ENCODE measurements around the gene TRMT1. TPM values are rescaled to one million over a fixed set of nuclear protein-coding genes. Genes with fewer than 3 reads are reported as not detected.

TRMT1 gene
- total and polyA plus RNA-seq, 5 donors from 2014 or later, result 16.0 to 57.6 (median 21.2) TPM

DNA sequence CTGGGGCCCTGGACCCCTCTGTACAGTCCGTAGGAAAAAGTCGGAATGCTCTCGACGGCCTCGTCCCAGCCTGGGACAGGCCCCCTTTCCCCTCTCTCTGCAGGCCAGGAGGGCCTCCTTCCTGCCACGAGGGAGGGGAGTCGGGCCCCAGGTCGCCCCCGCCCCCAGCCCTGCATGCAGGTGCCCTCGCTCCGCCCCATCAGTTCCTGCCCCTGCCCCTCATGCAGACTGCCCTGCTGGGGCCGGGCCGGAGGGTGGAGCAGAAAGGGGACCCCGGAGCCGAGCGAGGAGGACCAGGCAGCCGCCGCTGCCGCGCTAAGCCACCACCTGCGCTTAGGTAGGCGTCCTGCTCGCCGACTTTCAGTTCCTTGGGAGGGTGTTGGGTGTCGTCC, 21.2 kb downstream of the TRMT1 start:
- Histone ChIP-seq H3K4me1 (ENCODE audit: control insufficient read depth, insufficient read depth, low read length, poor library complexity, severe bottlenecking) (peaks cover 66% of the 10 kb centered on the region), H3K9me3 (ENCODE audit: control insufficient read depth in 2 of 2, low read length in 2 of 2) (no peaks in the 10 kb centered on the region), H3K36me3 (ENCODE audit: control insufficient read depth, insufficient read depth, low read length) (no peaks in the 10 kb centered on the region), H3K4me3 (ENCODE audit: low read depth, low read length) (no peak overlapping the region), H3K27ac (ENCODE audit: insufficient read depth, low read length, poor library complexity, severe bottlenecking) (peak overlapping the region; percentile 23), H3K27me3 (ENCODE audit: control insufficient read depth, insufficient read depth, low read length) (no peaks in the 10 kb centered on the region)
- peak; percentile 21 to 59 (median 34) for DNase-seq
- peaks cover 5 to 46% (median 29%) of the 10 kb centered on the region in 4 donors for H3K4me1 Mint-ChIP-seq
- ATAC-seq (ENCODE audit: low read depth in 2 of 2), result no peak
- no peak overlapping the region for H3K27ac Mint-ChIP-seq
- H3K9me3 Mint-ChIP-seq, result peaks cover 0 to 2% (median 0%) of the 10 kb centered on the region in 7 donors
- peak overlapping the region in 3 of 4 donors; percentile 66 to 92 (median 89) for H3K4me3 Mint-ChIP-seq
- peaks cover 5% of the 10 kb centered on the region for H3K36me3 Mint-ChIP-seq
- peaks cover 24% of the 10 kb centered on the region for H3K27me3 Mint-ChIP-seq

DNA sequence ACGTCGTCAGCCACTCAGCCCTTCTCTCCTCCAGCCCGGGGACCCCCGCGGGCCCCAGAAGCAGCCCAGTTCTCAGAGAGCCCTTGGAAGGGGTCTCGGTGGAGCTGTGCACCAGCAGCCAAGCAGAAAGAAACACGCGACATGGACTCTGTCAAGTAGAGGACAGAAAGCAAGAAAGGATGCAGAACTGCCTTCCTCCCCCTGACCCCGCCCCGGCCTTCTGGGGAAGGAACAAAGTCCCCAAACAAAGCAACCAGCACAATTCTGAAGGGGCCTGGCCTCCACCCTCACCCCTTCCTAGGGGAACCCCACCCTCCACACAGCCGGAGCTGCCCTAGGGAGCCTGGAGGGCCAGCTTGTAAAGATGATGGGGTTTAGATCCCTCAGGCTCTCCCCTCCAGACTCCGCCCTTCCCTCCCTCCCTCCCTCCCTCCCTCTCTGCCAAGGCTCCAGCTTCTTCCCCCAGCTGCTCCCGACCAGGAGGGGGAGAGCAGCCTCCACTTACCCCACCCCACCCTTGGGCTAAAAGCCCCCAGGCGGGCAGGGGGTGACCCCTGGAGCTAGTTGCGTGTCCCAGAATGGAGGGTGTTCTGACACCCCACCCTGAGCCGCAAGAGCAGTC, 21.7 kb downstream of the TRMT1 start:
- Histone ChIP-seq H3K27me3 (ENCODE audit: control insufficient read depth, insufficient read depth, low read length) (no peaks in the 10 kb centered on the region), H3K27ac (ENCODE audit: insufficient read depth, low read length, poor library complexity, severe bottlenecking) (peak overlapping the region; percentile 23), H3K36me3 (ENCODE audit: control insufficient read depth, insufficient read depth, low read length) (no peaks in the 10 kb centered on the region), H3K4me3 (ENCODE audit: low read depth, low read length) (no peak overlapping the region), H3K4me1 (ENCODE audit: control insufficient read depth, insufficient read depth, low read length, poor library complexity, severe bottlenecking) (peaks cover 61% of the 10 kb centered on the region), H3K9me3 (ENCODE audit: control insufficient read depth in 2 of 2, low read length in 2 of 2) (no peaks in the 10 kb centered on the region)
- H3K9me3 Mint-ChIP-seq, result peaks cover 0 to 2% (median 0%) of the 10 kb centered on the region in 7 donors
- peak overlapping the region in 2 of 3 donors; percentile 24 to 67 for H3K27ac Mint-ChIP-seq
- H3K4me3 Mint-ChIP-seq, result peak overlapping the region; percentile 51 to 80 (median 71)
- H3K36me3 Mint-ChIP-seq, result peaks cover under 1% of the 10 kb centered on the region
- peak in 1 of 3 donors; percentile 19 for DNase-seq
- peaks cover 5 to 41% (median 24%) of the 10 kb centered on the region in 4 donors for H3K4me1 Mint-ChIP-seq
- peaks cover 24% of the 10 kb centered on the region for H3K27me3 Mint-ChIP-seq
- no peak for ATAC-seq (ENCODE audit: low read depth in 2 of 2)

DNA sequence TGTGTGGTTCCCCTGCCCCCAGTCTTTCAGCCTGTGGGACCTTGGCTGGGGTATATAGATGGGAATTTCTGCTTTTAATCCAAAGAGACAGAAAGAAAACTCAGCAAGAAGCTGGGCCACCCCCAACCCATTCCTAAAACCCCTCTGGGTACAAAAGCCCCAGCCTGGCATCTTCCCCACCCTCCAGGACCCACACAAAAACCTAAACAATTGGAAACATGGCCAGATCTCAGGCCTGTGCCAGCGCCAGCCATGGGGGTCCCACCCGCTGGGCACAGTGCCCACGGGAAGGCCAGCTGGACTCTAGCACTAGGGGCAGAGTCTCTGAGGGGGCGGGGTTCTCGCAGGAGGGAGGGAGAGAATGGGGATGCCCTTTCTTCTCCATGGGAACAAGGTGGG, 22.4 kb downstream of the TRMT1 start:
- Histone ChIP-seq H3K27me3 (ENCODE audit: control insufficient read depth, insufficient read depth, low read length) (no peaks in the 10 kb centered on the region), H3K36me3 (ENCODE audit: control insufficient read depth, insufficient read depth, low read length) (no peaks in the 10 kb centered on the region), H3K9me3 (ENCODE audit: control insufficient read depth in 2 of 2, low read length in 2 of 2) (no peaks in the 10 kb centered on the region), H3K4me1 (ENCODE audit: control insufficient read depth, insufficient read depth, low read length, poor library complexity, severe bottlenecking) (peaks cover 53% of the 10 kb centered on the region), H3K4me3 (ENCODE audit: low read depth, low read length) (no peak overlapping the region), H3K27ac (ENCODE audit: insufficient read depth, low read length, poor library complexity, severe bottlenecking) (no peak overlapping the region)
- Mint-ChIP-seq H3K4me3 (peak overlapping the region; percentile 44 to 77 (median 65)), H3K27ac (peak overlapping the region in 2 of 3 donors; percentile 44 to 83), H3K4me1 (peaks cover 5 to 35% (median 20%) of the 10 kb centered on the region in 4 donors), H3K9me3 (peaks cover 0 to 2% (median 0%) of the 10 kb centered on the region in 7 donors), H3K27me3 (peaks cover 24% of the 10 kb centered on the region), H3K36me3 (no peaks in the 10 kb centered on the region)
- DNase-seq (no peak), ATAC-seq (ENCODE audit: low read depth in 2 of 2) (no peak)

DNA sequence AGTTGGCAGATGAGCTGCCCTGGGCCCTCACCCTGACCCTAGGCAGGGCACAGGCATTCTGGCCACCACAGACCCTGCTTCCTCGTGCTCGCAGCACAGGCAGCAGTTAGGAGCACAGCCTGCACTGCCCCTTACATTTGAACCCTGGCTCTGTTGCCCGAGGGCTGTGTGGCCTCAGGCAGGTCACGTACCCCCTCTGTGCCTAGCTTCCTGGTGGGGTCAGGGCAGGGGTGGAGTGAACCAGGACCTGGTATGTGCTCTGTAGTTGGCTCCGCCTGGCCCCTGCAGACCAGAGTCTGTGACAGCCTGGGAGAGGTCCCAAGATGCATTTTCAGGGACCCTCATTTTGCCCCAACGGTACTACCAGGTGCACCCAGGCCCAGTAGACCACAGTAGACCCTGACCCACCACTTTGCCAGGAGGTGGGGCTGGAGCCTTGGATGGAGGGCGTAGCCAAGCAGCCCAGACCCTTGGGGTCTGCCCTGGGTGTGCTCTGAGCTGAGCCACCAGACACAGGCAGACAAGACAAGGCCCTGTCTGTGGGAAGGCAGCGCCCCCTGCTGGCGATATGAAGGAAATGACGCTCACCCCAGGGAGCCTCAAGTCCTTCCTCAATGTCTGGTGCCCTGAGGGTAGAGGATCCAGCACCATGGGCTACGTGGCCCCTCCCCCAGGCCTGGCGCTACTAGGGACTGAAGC, 23.0 kb downstream of the TRMT1 start:
- H3K27me3 Mint-ChIP-seq, result peaks cover 24% of the 10 kb centered on the region
- H3K27me3 ChIP-seq (ENCODE audit: control insufficient read depth, insufficient read depth, low read length), result no peaks in the 10 kb centered on the region
- peaks cover 5 to 32% (median 20%) of the 10 kb centered on the region in 4 donors for H3K4me1 Mint-ChIP-seq
- H3K4me1 ChIP-seq (ENCODE audit: control insufficient read depth, insufficient read depth, low read length, poor library complexity, severe bottlenecking), result peaks cover 48% of the 10 kb centered on the region
- no peaks in the 10 kb centered on the region for H3K36me3 ChIP-seq (ENCODE audit: control insufficient read depth, insufficient read depth, low read length)
- no peaks in the 10 kb centered on the region for H3K9me3 ChIP-seq (ENCODE audit: control insufficient read depth in 2 of 2, low read length in 2 of 2)
- peak overlapping the region in 2 of 3 donors; percentile 44 to 83 for H3K27ac Mint-ChIP-seq
- H3K36me3 Mint-ChIP-seq, result no peaks in the 10 kb centered on the region
- no peak overlapping the region for H3K4me3 ChIP-seq (ENCODE audit: low read depth, low read length)
- peaks cover 0 to 2% (median 0%) of the 10 kb centered on the region in 7 donors for H3K9me3 Mint-ChIP-seq
- ATAC-seq (ENCODE audit: low read depth in 2 of 2) (peak; percentile 68 to 71), DNase-seq (peak; percentile 67 to 86 (median 80))
- no peak overlapping the region for H3K27ac ChIP-seq (ENCODE audit: insufficient read depth, low read length, poor library complexity, severe bottlenecking)
- peak overlapping the region; percentile 44 to 77 (median 65) for H3K4me3 Mint-ChIP-seq

DNA sequence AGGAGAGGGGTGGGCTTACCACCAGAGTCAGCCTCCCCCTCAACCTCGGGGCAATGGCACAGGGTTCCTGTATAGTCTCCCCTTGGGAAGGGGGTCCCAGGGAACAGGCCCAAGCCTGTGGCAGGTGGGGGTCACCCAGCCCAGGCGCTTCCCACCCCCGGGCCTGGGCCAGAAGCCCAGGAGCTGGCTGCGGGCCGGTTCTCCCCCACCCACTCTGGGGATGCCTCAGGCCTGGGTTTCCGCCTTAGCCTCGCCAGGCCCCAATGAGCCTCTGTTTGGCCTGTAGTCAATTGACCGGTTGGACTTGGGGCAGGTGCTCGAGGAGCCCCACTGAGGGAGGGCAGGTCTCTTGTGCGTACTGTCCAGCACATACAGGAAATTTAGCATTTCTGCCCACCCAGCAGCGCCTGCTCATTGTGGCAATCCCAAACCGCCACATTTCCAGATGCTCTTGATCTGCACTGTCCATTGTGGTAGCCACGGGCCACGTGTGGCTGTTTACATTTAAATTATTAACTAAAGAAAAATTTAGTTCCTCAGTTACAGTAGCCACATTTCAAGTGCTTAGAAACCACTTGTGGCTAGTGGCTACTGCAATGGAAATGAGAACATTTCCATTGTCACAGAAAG, 23.8 kb downstream of the TRMT1 start:
- Mint-ChIP-seq H3K27ac (no peak overlapping the region), H3K36me3 (no peaks in the 10 kb centered on the region)
- DNase-seq, result no peak

DNA sequence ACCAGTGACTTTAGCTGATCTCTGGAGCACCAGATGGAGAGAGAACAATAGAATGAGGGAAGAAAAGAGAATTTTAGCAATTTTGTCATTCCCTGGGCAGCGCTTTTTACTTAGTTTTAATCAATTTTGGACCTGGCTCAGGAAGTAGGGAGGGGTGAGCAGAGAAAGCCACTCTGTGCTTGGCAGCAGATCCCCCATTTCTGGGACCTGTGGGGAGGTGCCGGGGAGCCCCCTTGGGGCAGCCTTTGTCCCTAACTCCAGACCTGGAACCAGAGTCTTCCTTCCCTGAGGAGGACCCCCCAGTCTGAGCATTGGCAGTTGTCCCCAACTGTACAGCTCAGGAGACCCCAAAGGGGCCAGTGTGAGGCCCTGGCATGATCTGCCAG, 24.4 kb downstream of the TRMT1 start:
- no peak for DNase-seq
- Histone ChIP-seq H3K4me1 (ENCODE audit: control insufficient read depth, insufficient read depth, low read length, poor library complexity, severe bottlenecking) (peaks cover 34% of the 10 kb centered on the region), H3K36me3 (ENCODE audit: control insufficient read depth, insufficient read depth, low read length) (no peaks in the 10 kb centered on the region), H3K4me3 (ENCODE audit: low read depth, low read length) (no peak overlapping the region), H3K27ac (ENCODE audit: insufficient read depth, low read length, poor library complexity, severe bottlenecking) (no peak overlapping the region), H3K9me3 (ENCODE audit: control insufficient read depth in 2 of 2, low read length in 2 of 2) (no peaks in the 10 kb centered on the region), H3K27me3 (ENCODE audit: control insufficient read depth, insufficient read depth, low read length) (no peaks in the 10 kb centered on the region)
- H3K36me3 Mint-ChIP-seq, result no peaks in the 10 kb centered on the region
- H3K9me3 Mint-ChIP-seq, result peaks cover 0 to 2% (median 0%) of the 10 kb centered on the region in 7 donors
- H3K4me1 Mint-ChIP-seq, result peaks cover 3 to 24% (median 16%) of the 10 kb centered on the region in 4 donors
- no peak overlapping the region for H3K27ac Mint-ChIP-seq
- no peak for ATAC-seq (ENCODE audit: low read depth in 2 of 2)
- H3K4me3 Mint-ChIP-seq, result no peak overlapping the region
- peaks cover 15% of the 10 kb centered on the region for H3K27me3 Mint-ChIP-seq

More for the DNA sequence above, 23.8 kb downstream of the TRMT1 start:
- Histone ChIP-seq H3K9me3 (ENCODE audit: control insufficient read depth in 2 of 2, low read length in 2 of 2) (no peaks in the 10 kb centered on the region), H3K4me1 (ENCODE audit: control insufficient read depth, insufficient read depth, low read length, poor library complexity, severe bottlenecking) (peaks cover 39% of the 10 kb centered on the region), H3K4me3 (ENCODE audit: low read depth, low read length) (no peak overlapping the region), H3K27ac (ENCODE audit: insufficient read depth, low read length, poor library complexity, severe bottlenecking) (no peak overlapping the region), H3K36me3 (ENCODE audit: control insufficient read depth, insufficient read depth, low read length) (no peaks in the 10 kb centered on the region), H3K27me3 (ENCODE audit: control insufficient read depth, insufficient read depth, low read length) (no peaks in the 10 kb centered on the region)
- H3K27me3 Mint-ChIP-seq, result peaks cover 17% of the 10 kb centered on the region
- ATAC-seq (ENCODE audit: low read depth in 2 of 2), result no peak
- H3K4me3 Mint-ChIP-seq, result no peak overlapping the region
- peaks cover 5 to 26% (median 17%) of the 10 kb centered on the region in 4 donors for H3K4me1 Mint-ChIP-seq
- H3K9me3 Mint-ChIP-seq, result peaks cover 0 to 2% (median 0%) of the 10 kb centered on the region in 7 donors

DNA sequence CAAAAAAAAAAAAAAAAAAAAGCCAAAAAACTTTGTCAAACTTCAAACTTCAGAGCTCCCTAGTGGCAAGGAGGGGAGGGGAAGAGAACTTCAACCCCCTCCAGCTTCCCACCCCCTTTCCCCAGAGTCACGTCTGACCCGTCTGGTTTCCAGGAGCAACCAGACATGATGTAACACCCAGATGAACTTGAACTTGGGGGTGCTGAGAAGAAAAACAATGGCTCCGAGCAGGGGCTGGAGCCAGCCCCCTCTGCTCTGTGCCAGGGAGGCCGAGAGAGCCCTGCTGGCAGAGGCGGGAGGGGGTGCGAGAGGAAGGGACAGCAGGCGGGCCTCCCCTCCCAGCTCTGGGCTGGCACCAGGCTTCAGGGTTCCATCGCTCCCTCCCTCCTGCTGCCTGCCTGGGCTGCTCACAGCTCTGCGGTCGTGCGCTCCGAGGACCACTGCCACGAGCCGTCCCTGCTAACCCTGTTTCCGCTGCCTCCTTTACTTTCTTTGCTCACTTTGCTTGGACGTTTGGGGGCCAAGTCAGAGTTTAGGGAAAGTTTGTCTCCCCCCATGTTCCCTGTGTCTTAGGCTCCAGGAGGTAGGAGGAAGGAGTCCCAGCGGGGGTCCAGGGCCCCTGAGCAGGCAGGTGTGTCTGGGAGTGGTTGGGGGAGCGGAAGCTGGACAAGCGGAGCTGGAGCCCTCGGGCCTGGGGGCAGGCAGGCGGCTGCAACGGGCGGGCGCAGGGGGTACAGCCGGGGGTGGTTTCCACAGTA, 25.0 kb downstream of the TRMT1 start:
- DNase-seq (no peak), ATAC-seq (ENCODE audit: low read depth in 2 of 2) (no peak)
- H3K27ac Mint-ChIP-seq, result peak overlapping the region in 1 of 3 donors; percentile 66

More for the DNA sequence above, 25.0 kb downstream of the TRMT1 start:
- peak overlapping the region in 1 of 4 donors; percentile 38 for H3K4me3 Mint-ChIP-seq
- H3K9me3 Mint-ChIP-seq, result peaks cover 0 to 2% (median 0%) of the 10 kb centered on the region in 7 donors
- H3K27me3 ChIP-seq (ENCODE audit: control insufficient read depth, insufficient read depth, low read length), result no peaks in the 10 kb centered on the region
- H3K9me3 ChIP-seq (ENCODE audit: control insufficient read depth in 2 of 2, low read length in 2 of 2), result no peaks in the 10 kb centered on the region
- peaks cover 12% of the 10 kb centered on the region for H3K27me3 Mint-ChIP-seq
- no peak overlapping the region for H3K4me3 ChIP-seq (ENCODE audit: low read depth, low read length)
- H3K4me1 Mint-ChIP-seq, result peaks cover 0 to 19% (median 13%) of the 10 kb centered on the region in 4 donors
- H3K4me1 ChIP-seq (ENCODE audit: control insufficient read depth, insufficient read depth, low read length, poor library complexity, severe bottlenecking), result peaks cover 28% of the 10 kb centered on the region
- no peaks in the 10 kb centered on the region for H3K36me3 ChIP-seq (ENCODE audit: control insufficient read depth, insufficient read depth, low read length)
- no peaks in the 10 kb centered on the region for H3K36me3 Mint-ChIP-seq
- H3K27ac ChIP-seq (ENCODE audit: insufficient read depth, low read length, poor library complexity, severe bottlenecking), result no peak overlapping the region
